ENCODE measurements around the gene NR2C2. TPM values are rescaled to one million over a fixed set of nuclear protein-coding genes. Genes with fewer than 3 reads are reported as not detected.

The NR2C2 gene
- total RNA-seq, 2 experiments from 2014 or later = 47.1 to 47.4 TPM

GRCh38 chr3:15040844-15041243 is 93.5 kb downstream of the NR2C2 start:
- POLR2A ChIA-PET = interaction anchor here (0.6 kb wide), 1 partner anchor 789 kb away, joined by 3 read pairs; no protein-coding TSS in a partner anchor
- Mint-ChIP-seq H3K4me1 (ENCODE audit: low read depth) (peaks cover 17% of the 10 kb centered on the region), H3K36me3 (ENCODE audit: low read depth) (peaks cover 54% of the 10 kb centered on the region), H3K27me3 (no peaks in the 10 kb centered on the region), H3K9me3 (no peaks in the 10 kb centered on the region), H3K27ac (peak overlapping the region; percentile 23), H3K4me3 (no peak overlapping the region)
- ATAC-seq (peak; percentile 17), DNase-seq (no peak)
- no peak for TF ChIP-seq CTCF (IDR thresholded peaks at IDR 0.05)
- CTCF ChIA-PET = no interaction called here
- intact Hi-C loops (cut with micrococcal nuclease) = no loop called here

- peaks cover 62% of the 10 kb centered on the region for H3K36me3 Mint-ChIP-seq (ENCODE audit: low read depth)
- ATAC-seq (no peak), DNase-seq (no peak)
- peak overlapping the region; percentile 57 for H3K27ac Mint-ChIP-seq
- intact Hi-C loops (cut with micrococcal nuclease) = no loop called here
- ChIA-PET POLR2A (interaction anchor here (1.2 kb wide), 1 partner anchor 23 kb away, joined by 3 read pairs; the partner anchor contains the start of gene MRPS25), CTCF (no interaction called here)
- H3K4me3 Mint-ChIP-seq = no peak overlapping the region
- no peaks in the 10 kb centered on the region for H3K9me3 Mint-ChIP-seq
- no peaks in the 10 kb centered on the region for H3K27me3 Mint-ChIP-seq
- peaks cover 19% of the 10 kb centered on the region for H3K4me1 Mint-ChIP-seq (ENCODE audit: low read depth)
- no peak for TF ChIP-seq CTCF (IDR thresholded peaks at IDR 0.05)
These were observed 94.6 kb downstream of the NR2C2 start for GRCh38 chr3:15041950-15042349.

GRCh38 chr3:15042936-15043335 is 95.6 kb downstream of the NR2C2 start:
- peaks cover 19% of the 10 kb centered on the region for H3K4me1 Mint-ChIP-seq (ENCODE audit: low read depth)
- ChIA-PET POLR2A (interaction anchor here (1.2 kb wide), 1 partner anchor 22 kb away, joined by 3 read pairs; the partner anchor contains the start of gene MRPS25), CTCF (no interaction called here)
- DNase-seq (no peak), ATAC-seq (no peak)
- no peak for TF ChIP-seq CTCF (IDR thresholded peaks at IDR 0.05)
- H3K9me3 Mint-ChIP-seq = no peaks in the 10 kb centered on the region
- peaks cover 63% of the 10 kb centered on the region for H3K36me3 Mint-ChIP-seq (ENCODE audit: low read depth)
- intact Hi-C loops (cut with micrococcal nuclease) = no loop called here
- H3K4me3 Mint-ChIP-seq = no peak overlapping the region
- H3K27me3 Mint-ChIP-seq = no peaks in the 10 kb centered on the region
- H3K27ac Mint-ChIP-seq = peak overlapping the region; percentile 47

- peaks cover 19% of the 10 kb centered on the region for H3K4me1 Mint-ChIP-seq (ENCODE audit: low read depth)
- H3K4me3 Mint-ChIP-seq = no peak overlapping the region
- peaks cover 60% of the 10 kb centered on the region for H3K36me3 Mint-ChIP-seq (ENCODE audit: low read depth)
- ChIA-PET POLR2A (no interaction called here), CTCF (no interaction called here)
- intact Hi-C loops (cut with micrococcal nuclease) = no loop called here
- no peak for TF ChIP-seq CTCF (IDR thresholded peaks at IDR 0.05)
- H3K9me3 Mint-ChIP-seq = no peaks in the 10 kb centered on the region
- ATAC-seq = no peak
- no peaks in the 10 kb centered on the region for H3K27me3 Mint-ChIP-seq
- H3K27ac Mint-ChIP-seq = peak overlapping the region; percentile 55
- no peak for DNase-seq
These were observed 96.2 kb downstream of the NR2C2 start for GRCh38 chr3:15043408-15044171.

GRCh38 chr3:15044326-15044725 is 96.9 kb downstream of the NR2C2 start:
- H3K27me3 Mint-ChIP-seq = no peaks in the 10 kb centered on the region
- peak overlapping the region; percentile 55 for H3K27ac Mint-ChIP-seq
- DNase-seq (no peak), ATAC-seq (no peak)
- H3K4me1 Mint-ChIP-seq (ENCODE audit: low read depth) = peaks cover 19% of the 10 kb centered on the region
- ChIA-PET CTCF (no interaction called here), POLR2A (interaction anchor here (0.9 kb wide), 1 partner anchor 483 kb away, joined by 4 read pairs; no protein-coding TSS in a partner anchor)
- no peak overlapping the region for H3K4me3 Mint-ChIP-seq
- H3K36me3 Mint-ChIP-seq (ENCODE audit: low read depth) = peaks cover 59% of the 10 kb centered on the region
- intact Hi-C loops (cut with micrococcal nuclease) = no loop called here
- TF ChIP-seq CTCF (IDR thresholded peaks at IDR 0.05) = no peak
- no peaks in the 10 kb centered on the region for H3K9me3 Mint-ChIP-seq

Measured in activated CD8-positive, alpha-beta T cell treated with anti-CD3 and anti-CD28 coated beads for 36 hours (primary cell).